LNCaP clone FGC (cell line): ENCODE results near the gene GMEB2.

ENCODE experiments used
- DNase-seq: peaks from one replicate; pipeline ENCODE4 v3.0.0-alpha.2; 2011; ENCODE audit warnings: low read depth
- H3K4me3 ChIP-seq: 2 replicates; pipeline ENCODE4 v1.5.1; 2011; ENCODE audit warnings: mild to moderate bottlenecking, low read depth, low read length, control low read depth
- TF ChIP-seq, protein P1 (sequence below): IDR thresholded peaks from 2 replicates; pipeline ENCODE4 v1.5.1; 2012; ENCODE audit warnings: mild to moderate bottlenecking; ENCODE audit not compliant: control insufficient read depth, insufficient read depth; ENCODE audit errors: extremely low read depth

Gene GMEB2

GRCh38 chr20:63625771-63626423 lies 1.0 kb downstream of the GMEB2 start:
- no peak for DNase-seq
- TF ChIP-seq, protein P1, sequence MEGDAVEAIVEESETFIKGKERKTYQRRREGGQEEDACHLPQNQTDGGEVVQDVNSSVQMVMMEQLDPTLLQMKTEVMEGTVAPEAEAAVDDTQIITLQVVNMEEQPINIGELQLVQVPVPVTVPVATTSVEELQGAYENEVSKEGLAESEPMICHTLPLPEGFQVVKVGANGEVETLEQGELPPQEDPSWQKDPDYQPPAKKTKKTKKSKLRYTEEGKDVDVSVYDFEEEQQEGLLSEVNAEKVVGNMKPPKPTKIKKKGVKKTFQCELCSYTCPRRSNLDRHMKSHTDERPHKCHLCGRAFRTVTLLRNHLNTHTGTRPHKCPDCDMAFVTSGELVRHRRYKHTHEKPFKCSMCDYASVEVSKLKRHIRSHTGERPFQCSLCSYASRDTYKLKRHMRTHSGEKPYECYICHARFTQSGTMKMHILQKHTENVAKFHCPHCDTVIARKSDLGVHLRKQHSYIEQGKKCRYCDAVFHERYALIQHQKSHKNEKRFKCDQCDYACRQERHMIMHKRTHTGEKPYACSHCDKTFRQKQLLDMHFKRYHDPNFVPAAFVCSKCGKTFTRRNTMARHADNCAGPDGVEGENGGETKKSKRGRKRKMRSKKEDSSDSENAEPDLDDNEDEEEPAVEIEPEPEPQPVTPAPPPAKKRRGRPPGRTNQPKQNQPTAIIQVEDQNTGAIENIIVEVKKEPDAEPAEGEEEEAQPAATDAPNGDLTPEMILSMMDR, result no peak
- peak overlapping the region; percentile 93 for H3K4me3 ChIP-seq

- no peak for DNase-seq
- H3K4me3 ChIP-seq, result no peak overlapping the region
- TF ChIP-seq, protein P1, result no peak
Measured at GRCh38 chr20:63624486-63624885, 2.4 kb downstream of the GMEB2 start.

- no peak overlapping the region for H3K4me3 ChIP-seq
- no peak for DNase-seq
- TF ChIP-seq, protein P1, result no peak
Measured at GRCh38 chr20:63622732-63623131, 4.2 kb downstream of the GMEB2 start.

- TF ChIP-seq, protein P1, result no peak
- DNase-seq, result no peak
- no peak overlapping the region for H3K4me3 ChIP-seq
Measured at GRCh38 chr20:63622096-63622495, 4.8 kb downstream of the GMEB2 start.

DNA sequence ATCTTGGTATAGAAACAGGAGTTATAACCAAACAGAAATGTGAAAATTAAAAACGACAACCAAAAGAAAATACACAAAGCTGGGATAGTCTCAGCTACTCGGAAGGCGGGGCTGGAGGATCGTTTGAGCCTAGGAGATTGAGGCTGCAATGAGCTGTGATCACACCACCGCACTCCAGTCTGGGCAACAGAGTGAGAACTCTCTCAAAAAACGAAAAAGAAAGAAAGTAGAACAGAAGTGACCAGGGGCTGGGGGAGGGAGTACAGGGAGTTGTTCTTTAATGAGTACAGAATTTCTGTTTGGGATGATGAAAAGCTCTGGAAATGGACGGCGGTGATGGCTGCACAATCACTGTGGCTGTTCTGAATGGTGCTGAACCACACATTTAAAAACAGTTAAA lies 5.9 kb downstream of the GMEB2 start:
- no peak for DNase-seq
- TF ChIP-seq, protein P1, result no peak
- 0 out of 2 replicates have a peak overlapping the region, but pooled peaks have one; percentile 20 for H3K4me3 ChIP-seq

DNA sequence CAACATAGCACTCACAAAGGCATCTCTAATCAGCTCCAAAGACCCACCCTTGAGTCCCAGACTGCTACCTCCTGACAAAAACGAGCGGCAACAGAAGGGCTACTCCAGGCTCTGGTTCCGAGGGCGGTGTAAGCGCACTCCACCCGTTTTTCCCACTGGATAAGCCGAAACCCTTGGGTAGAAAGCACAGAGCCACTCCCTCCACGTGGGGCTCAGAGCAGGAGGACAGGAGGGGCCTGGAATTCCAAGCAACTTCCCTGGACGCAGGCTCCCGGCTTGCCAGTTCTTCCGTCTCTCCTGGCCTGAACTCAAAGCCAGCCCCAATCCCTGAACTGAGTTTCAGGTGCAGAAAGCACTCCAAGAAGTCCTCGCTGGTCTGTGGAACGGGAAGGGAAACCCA lies 7.4 kb downstream of the GMEB2 start:
- H3K4me3 ChIP-seq, result no peak overlapping the region
- TF ChIP-seq, protein P1, result no peak
- no peak for DNase-seq

GRCh38 chr20:63619086-63619485 lies 7.8 kb downstream of the GMEB2 start:
- no peak overlapping the region for H3K4me3 ChIP-seq
- no peak for DNase-seq
- TF ChIP-seq, protein P1, result no peak
